Measurements from ENCODE around the gene VDAC1.

Gene VDAC1

GRCh38 chr5:134003817-134004625, 754 bp downstream of the VDAC1 start:
- Histone ChIP-seq H4K20me1 (ENCODE audit: insufficient read depth, low read length) (peaks cover 41% of the 10 kb centered on the region), H2AFZ (ENCODE audit: low read depth, low read length) (peak overlapping the region; percentile 67), H3K4me3 (ENCODE audit: low read depth in 1 of 2, low read length in 2 of 2) (peak overlapping the region; percentile 71 to 85), H3K27me3 (ENCODE audit: insufficient read depth, low read length, poor library complexity) (no peaks in the 10 kb centered on the region), H3K9me3 (ENCODE audit: insufficient read depth, low read length, severe bottlenecking) (no peaks in the 10 kb centered on the region), H3K36me3 (ENCODE audit: insufficient read depth, low read length) (peaks cover 34% of the 10 kb centered on the region), H3K79me2 (ENCODE audit: insufficient read depth, low read length) (peaks cover 71% of the 10 kb centered on the region), H3K4me1 (ENCODE audit: insufficient read depth, low read length) (peaks cover 41% of the 10 kb centered on the region), H3K9ac (ENCODE audit: low read depth, low read length) (peak overlapping the region; percentile 89), H3K27ac (ENCODE audit: low read length) (peak overlapping the region; percentile 77), H3K4me2 (ENCODE audit: insufficient read depth, low read length) (peak overlapping the region; percentile 86)
- DNase-seq: peak; percentile 46
- TF ChIP-seq CTCF (IDR thresholded peaks at IDR 0.05; ENCODE audit: borderline replicate concordance, extremely low read depth, low read length, poor library complexity, severe bottlenecking): no peak
- TF ChIP-seq EZH2 (IDR thresholded peaks at IDR 0.05; ENCODE audit: borderline replicate concordance, low read depth, low read length, severe bottlenecking): no peak
- peak; percentile 2; the same call in 2 of the 3 replicates for ATAC-seq (ENCODE audit: insufficient read depth, low read depth)

GRCh38 chr5:134003064-134003816, 1.5 kb downstream of the VDAC1 start:
- H3K4me2 ChIP-seq (ENCODE audit: insufficient read depth, low read length): peak overlapping the region; percentile 86
- H3K79me2 ChIP-seq (ENCODE audit: insufficient read depth, low read length): peaks cover 78% of the 10 kb centered on the region
- H2AFZ ChIP-seq (ENCODE audit: low read depth, low read length): peak overlapping the region; percentile 67; the same call in 1 of the 2 replicates
- peaks cover 37% of the 10 kb centered on the region for H3K36me3 ChIP-seq (ENCODE audit: insufficient read depth, low read length)
- no peak for DNase-seq
- peak overlapping the region; percentile 77 for H3K27ac ChIP-seq (ENCODE audit: low read length)
- TF ChIP-seq EZH2 (IDR thresholded peaks at IDR 0.05; ENCODE audit: borderline replicate concordance, low read depth, low read length, severe bottlenecking): no peak
- no peak for TF ChIP-seq CTCF (IDR thresholded peaks at IDR 0.05; ENCODE audit: borderline replicate concordance, extremely low read depth, low read length, poor library complexity, severe bottlenecking)
- no peak for ATAC-seq (ENCODE audit: insufficient read depth, low read depth)
- H3K9ac ChIP-seq (ENCODE audit: low read depth, low read length): peak overlapping the region; percentile 89
- peaks cover 48% of the 10 kb centered on the region for H4K20me1 ChIP-seq (ENCODE audit: insufficient read depth, low read length)
- H3K27me3 ChIP-seq (ENCODE audit: insufficient read depth, low read length, poor library complexity): no peaks in the 10 kb centered on the region
- no peaks in the 10 kb centered on the region for H3K9me3 ChIP-seq (ENCODE audit: insufficient read depth, low read length, severe bottlenecking)
- H3K4me3 ChIP-seq (ENCODE audit: low read depth in 1 of 2, low read length in 2 of 2): peak overlapping the region; percentile 71 to 85; a peak in 3 of 4 replicates
- peaks cover 43% of the 10 kb centered on the region for H3K4me1 ChIP-seq (ENCODE audit: insufficient read depth, low read length)

GRCh38 chr5:134001938-134002731, 2.6 kb downstream of the VDAC1 start:
- Histone ChIP-seq H2AFZ (ENCODE audit: low read depth, low read length) (no peak overlapping the region), H3K4me3 (ENCODE audit: low read depth in 1 of 2, low read length in 2 of 2) (peak overlapping the region in 1 of 2 experiments; percentile 85; a peak in 2 of 4 replicates), H3K36me3 (ENCODE audit: insufficient read depth, low read length) (peaks cover 37% of the 10 kb centered on the region), H3K4me2 (ENCODE audit: insufficient read depth, low read length) (peak overlapping the region; percentile 86), H3K27me3 (ENCODE audit: insufficient read depth, low read length, poor library complexity) (no peaks in the 10 kb centered on the region), H3K9ac (ENCODE audit: low read depth, low read length) (peak overlapping the region; percentile 89; the same call in 1 of the 2 replicates), H3K27ac (ENCODE audit: low read length) (no peak overlapping the region), H3K79me2 (ENCODE audit: insufficient read depth, low read length) (peaks cover 90% of the 10 kb centered on the region), H4K20me1 (ENCODE audit: insufficient read depth, low read length) (peaks cover 53% of the 10 kb centered on the region), H3K9me3 (ENCODE audit: insufficient read depth, low read length, severe bottlenecking) (no peaks in the 10 kb centered on the region), H3K4me1 (ENCODE audit: insufficient read depth, low read length) (peaks cover 43% of the 10 kb centered on the region)
- ATAC-seq (ENCODE audit: insufficient read depth, low read depth): no peak
- no peak for DNase-seq
- TF ChIP-seq CTCF (IDR thresholded peaks at IDR 0.05; ENCODE audit: borderline replicate concordance, extremely low read depth, low read length, poor library complexity, severe bottlenecking) (no peak), EZH2 (IDR thresholded peaks at IDR 0.05; ENCODE audit: borderline replicate concordance, low read depth, low read length, severe bottlenecking) (no peak)
